Measurements from ENCODE around the gene PRSS56.

PRSS56 gene

GRCh38 chr2:232541961-232542714 lies 21.9 kb downstream of the PRSS56 start:
- H3K4me3 ChIP-seq (replicated peaks; ENCODE audit: low read depth, low read length) = no peak overlapping the region
- no peak for TF ChIP-seq CTCF (IDR thresholded peaks at IDR 0.05; ENCODE audit: low read depth, low read length, missing control alignments)
- DNase-seq (ENCODE audit: extremely low read depth, low read depth) = no peak

GRCh38 chr2:232542715-232543467 lies 22.7 kb downstream of the PRSS56 start:
- no peak overlapping the region for H3K4me3 ChIP-seq (replicated peaks; ENCODE audit: low read depth, low read length)
- TF ChIP-seq CTCF (IDR thresholded peaks at IDR 0.05; ENCODE audit: low read depth, low read length, missing control alignments) = no peak
- no peak for DNase-seq (ENCODE audit: extremely low read depth, low read depth)

GRCh38 chr2:232543491-232543890 lies 23.3 kb downstream of the PRSS56 start:
- no peak for DNase-seq (ENCODE audit: extremely low read depth, low read depth)
- TF ChIP-seq CTCF (IDR thresholded peaks at IDR 0.05; ENCODE audit: low read depth, low read length, missing control alignments) = no peak
- H3K4me3 ChIP-seq (replicated peaks; ENCODE audit: low read depth, low read length) = no peak overlapping the region

GRCh38 chr2:232543928-232544631 lies 23.9 kb downstream of the PRSS56 start:
- no peak for TF ChIP-seq CTCF (IDR thresholded peaks at IDR 0.05; ENCODE audit: low read depth, low read length, missing control alignments)
- no peak for DNase-seq (ENCODE audit: extremely low read depth, low read depth)
- H3K4me3 ChIP-seq (replicated peaks; ENCODE audit: low read depth, low read length) = no peak overlapping the region

GRCh38 chr2:232544674-232545073 lies 24.5 kb downstream of the PRSS56 start:
- DNase-seq (ENCODE audit: extremely low read depth, low read depth) = no peak
- no peak for TF ChIP-seq CTCF (IDR thresholded peaks at IDR 0.05; ENCODE audit: low read depth, low read length, missing control alignments)
- H3K4me3 ChIP-seq (replicated peaks; ENCODE audit: low read depth, low read length) = no peak overlapping the region

- TF ChIP-seq CTCF (IDR thresholded peaks at IDR 0.05; ENCODE audit: low read depth, low read length, missing control alignments) = no peak
- H3K4me3 ChIP-seq (replicated peaks; ENCODE audit: low read depth, low read length) = no peak overlapping the region
- DNase-seq (ENCODE audit: extremely low read depth, low read depth) = no peak
These were observed 25.6 kb downstream of the PRSS56 start for GRCh38 chr2:232545511-232546375.

Measured in HFF-Myc (cell line).